NCI-H2171 treated with DMSO at 0.1 percent for 48 hours (cell line): ENCODE data around the gene SNRNP27.
"Not testable (repeated sequence)": the region's sequence is repeated elsewhere in the genome, so short reads cannot be mapped to it uniquely, and the experiment has no call there.

Experiments
- DNase-seq: peaks from one replicate; lab custom pipeline; 2025; lab: John Stamatoyannopoulos, UW

SNRNP27 gene

GRCh38 chr2:69893684-69894551, at the start of gene SNRNP27:
Gene SNRNP27 (plus strand): TSS chr2:69893956. CDS start chr2:69893985, 29 bp downstream.
- peak; percentile 84 for DNase-seq

- DNase-seq: no peak
These were observed 49.8 kb upstream of the SNRNP27 start for GRCh38 chr2:69843993-69844392.

DNA sequence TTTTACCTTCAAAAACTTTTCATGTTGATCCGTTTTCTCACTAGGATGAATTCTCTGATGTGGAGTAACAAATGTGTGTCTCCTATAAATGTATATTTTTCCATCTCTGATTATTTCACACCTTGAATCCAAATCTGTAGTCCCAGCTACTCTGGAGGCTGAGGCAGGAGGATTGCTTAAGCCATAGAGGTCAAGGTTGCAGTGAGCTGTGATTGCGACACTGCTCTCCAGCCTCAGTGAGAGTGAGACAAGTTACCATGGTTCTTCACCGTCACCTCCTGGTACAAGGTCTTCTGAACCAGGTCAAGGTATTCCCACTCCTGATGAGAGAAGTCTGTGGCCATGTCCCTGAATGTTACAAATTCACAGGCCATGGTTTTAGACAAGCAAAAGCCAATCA, 49.2 kb upstream of the SNRNP27 start:
- no peak for DNase-seq

- DNase-seq: no peak
These were observed 47.3 kb upstream of the SNRNP27 start for GRCh38 chr2:69846182-69847067.

- DNase-seq: no peak
These were observed 46.5 kb upstream of the SNRNP27 start for GRCh38 chr2:69847068-69847828.

DNA sequence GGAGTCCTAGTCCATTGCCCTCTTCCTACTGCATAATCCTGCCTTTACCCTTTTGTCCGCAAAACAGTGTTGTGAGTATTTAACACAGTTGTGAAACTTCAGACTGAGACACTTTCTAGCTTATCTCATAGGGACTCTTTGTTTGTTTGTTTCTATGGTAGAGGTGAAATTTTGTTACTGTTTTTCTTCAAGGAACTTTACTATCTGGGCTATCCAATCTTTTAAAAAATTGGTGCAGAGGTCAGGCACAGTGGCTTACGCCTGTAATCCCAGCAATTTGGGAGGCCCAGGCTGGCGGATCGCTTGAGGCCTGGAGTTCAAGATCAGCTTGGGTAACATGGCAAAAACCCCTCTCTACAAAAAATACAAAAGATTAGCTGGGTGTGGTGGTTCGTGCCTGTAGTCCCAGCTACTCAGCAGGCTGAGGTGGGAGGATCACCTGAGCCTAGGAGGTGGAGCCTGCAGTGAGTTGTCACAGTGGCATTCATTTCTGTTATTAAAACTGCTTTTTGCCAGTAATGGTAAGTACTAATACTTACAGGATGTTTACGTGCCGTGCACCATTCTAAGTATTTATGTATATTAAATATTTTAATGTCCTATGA, 45.5 kb upstream of the SNRNP27 start:
- DNase-seq: no peak

GRCh38 chr2:69858261-69858660, 35.5 kb upstream of the SNRNP27 start:
- no peak for DNase-seq

GRCh38 chr2:69863298-69863697, 30.5 kb upstream of the SNRNP27 start:
- no peak for DNase-seq

DNA sequence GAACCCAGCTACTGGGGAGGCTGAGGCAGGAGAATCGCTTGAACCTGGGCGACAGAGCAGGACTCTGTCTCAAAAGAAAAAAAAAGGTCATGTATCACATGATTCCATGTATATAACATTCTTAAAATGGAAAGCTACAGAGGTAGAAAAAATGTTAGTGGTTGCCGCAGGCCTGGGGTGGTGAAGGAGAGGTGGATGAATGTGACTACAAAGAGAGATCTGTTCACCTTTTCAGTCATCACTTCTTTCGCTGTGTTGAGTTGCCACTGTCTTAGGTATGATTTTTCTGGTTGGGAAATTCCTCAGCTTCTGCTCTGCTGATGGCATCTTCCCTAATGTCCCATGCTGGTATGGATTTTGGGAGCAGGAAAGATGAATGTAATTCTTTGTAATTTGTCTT, 5.3 kb upstream of the SNRNP27 start:
- no peak for DNase-seq

GRCh38 chr2:69889302-69889701, 4.5 kb upstream of the SNRNP27 start:
- no peak for DNase-seq

DNA sequence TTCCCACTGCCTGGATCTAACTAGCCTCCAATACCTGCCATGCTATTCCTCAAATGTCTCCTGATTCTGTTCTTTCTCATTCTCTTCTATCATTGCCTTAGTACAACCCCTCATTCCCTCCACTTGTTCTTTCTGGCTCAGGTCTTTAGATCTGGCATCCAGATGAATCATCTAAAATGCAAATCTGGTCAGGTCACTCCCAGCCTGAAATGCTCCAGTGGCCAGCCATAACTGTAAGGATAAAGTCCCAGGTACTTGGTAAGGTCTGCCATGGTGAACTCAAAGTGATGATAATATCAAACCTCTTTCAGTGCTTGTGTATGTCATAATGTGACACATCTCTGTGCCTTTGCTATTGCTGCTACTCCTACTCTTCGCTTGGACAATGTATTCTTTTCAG, 2.9 kb upstream of the SNRNP27 start:
- no peak for DNase-seq

DNA sequence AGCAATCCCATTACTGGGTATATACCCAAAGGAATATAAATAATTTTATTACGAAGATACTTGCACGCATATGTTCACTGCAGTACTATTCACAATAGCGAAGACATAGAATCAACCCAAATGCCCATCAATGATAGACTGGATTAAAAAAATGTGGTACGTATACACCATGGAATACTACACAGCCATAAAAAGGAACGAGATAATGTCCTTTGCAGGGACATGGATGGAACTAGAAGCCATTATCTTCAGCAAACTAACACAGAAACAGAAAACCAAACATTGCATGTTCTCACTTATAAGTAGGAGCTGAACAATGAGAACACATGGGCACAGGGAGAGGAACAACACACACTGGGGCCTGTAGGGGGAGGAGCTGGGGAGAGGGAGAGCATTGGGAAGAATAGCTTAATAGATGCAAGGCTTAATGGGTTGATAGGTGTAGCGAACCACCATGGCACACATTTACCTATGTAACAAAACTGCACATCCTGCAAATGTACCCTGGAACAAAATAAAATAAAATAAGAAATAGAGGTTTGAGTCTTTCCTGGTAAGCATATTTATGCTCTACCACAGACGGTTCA, 825 bp upstream of the SNRNP27 start:
- DNase-seq: not testable (repeated sequence)

DNA sequence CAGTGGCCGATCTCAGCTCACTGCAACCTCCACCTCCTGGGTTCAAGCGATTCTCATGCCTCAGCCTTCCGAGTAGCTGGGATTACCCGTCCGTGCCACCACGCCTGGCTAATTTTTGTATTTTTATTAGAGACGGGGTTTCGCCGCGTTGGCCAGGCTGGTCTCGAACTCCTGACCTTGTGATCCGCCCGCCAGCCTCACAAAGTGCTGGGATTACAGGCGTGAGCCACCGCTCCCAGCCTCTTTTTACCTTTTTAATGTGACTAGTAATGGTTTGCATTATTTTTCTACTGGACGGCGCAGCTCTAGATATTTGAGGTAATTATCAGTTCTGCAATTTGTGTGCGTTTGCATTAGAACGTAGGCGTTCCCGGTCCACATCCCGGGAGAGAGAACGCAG, 981 bp downstream of the SNRNP27 start:
- not testable (repeated sequence) for DNase-seq

- DNase-seq: no peak
These were observed 8.6 kb downstream of the SNRNP27 start for GRCh38 chr2:69902213-69902922.

GRCh38 chr2:69907216-69907615, 13.5 kb downstream of the SNRNP27 start:
- no peak for DNase-seq

GRCh38 chr2:69911985-69912563, 18.3 kb downstream of the SNRNP27 start:
- peak; percentile 77 for DNase-seq

DNA sequence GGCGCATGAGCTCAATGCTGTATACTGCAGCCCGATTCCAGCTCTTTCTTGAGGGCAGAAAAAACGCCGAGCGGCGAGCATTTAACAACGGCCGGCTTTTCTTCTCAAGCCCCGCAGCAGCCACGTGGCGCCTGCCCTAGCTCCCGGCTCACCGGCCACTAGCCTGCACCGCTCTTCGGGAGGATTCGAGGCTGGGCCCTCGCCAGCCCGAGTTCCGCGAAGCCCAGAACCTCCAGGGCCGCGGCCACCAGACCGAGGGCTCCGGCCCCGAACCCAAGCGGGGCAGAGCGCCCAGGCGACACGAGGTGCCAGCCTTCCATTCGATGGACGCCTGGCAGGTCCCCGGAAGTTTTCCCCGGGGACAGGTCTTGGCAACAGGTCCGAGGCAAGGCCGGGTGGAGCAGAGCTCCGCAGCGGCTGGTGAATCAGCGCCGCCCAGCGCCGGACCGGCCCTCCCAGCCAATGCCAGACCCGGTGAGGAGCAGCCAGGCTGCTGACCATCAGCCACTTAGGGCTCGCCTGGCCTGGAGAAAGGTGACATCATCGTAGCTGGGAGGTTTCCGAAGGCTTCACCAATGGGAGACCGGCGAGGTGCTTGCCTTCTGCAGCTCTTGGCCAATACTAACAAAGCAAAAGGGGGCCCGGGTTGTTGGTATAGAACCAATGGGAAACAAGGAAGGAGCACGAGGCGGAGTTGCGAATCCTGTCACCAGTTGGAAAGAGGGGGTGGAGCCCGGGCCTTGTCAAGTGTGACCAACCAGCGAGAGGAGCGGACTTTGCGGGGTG, 20.6 kb downstream of the SNRNP27 start:
- peak; percentile 100 for DNase-seq

GRCh38 chr2:69914950-69915945, 21.5 kb downstream of the SNRNP27 start, which contains the start of gene MXD1:
Gene MXD1 (plus strand): TSS chr2:69915109. CDS start chr2:69915331, 222 bp downstream.
- DNase-seq: no peak
